ENCODE measurements around the gene TRAK1. TPM values are rescaled to one million over a fixed set of nuclear protein-coding genes. Genes with fewer than 3 reads are reported as not detected.

Gene TRAK1
- total and polyA plus RNA-seq, 10 of the 15 experiments (the other 5 are each of a cell fraction or from before 2014, with no cell fraction given) = 6.6 to 46.2 (median 23.7) TPM

GRCh38 chr3:42166214-42166613, 75.1 kb downstream of the TRAK1 start (continued):
- TF ChIP-seq ZBTB11 (CRISPR knock-in tag; IDR thresholded peaks at IDR 0.05) (no peak), MXI1 (IDR thresholded peaks at IDR 0.05; ENCODE audit: low read depth, low read length) (no peak), STAT1 (conservative IDR thresholded peaks at IDR 0.05) (no peak), ZBED1 (IDR thresholded peaks at IDR 0.05; ENCODE audit: borderline replicate concordance) (no peak)

GRCh38 chr3:42166662-42167300, 75.6 kb downstream of the TRAK1 start:
- DNase-seq (ENCODE audit: low read depth, low spot score) (no peak), ATAC-seq (no peak), FAIRE-seq (no peak)
- Histone ChIP-seq H2AFZ (ENCODE audit: control insufficient read depth, low read depth, low read length) (no peak overlapping the region), H3K4me1 (ENCODE audit: control insufficient read depth, insufficient read depth, low read length) (peaks cover 20% of the 10 kb centered on the region), H3K9me3 (replicated peaks; ENCODE audit: control insufficient read depth, insufficient read depth, low read length) (no peaks in the 10 kb centered on the region), H3K9ac (ENCODE audit: control insufficient read depth, insufficient read depth, low read length) (no peak overlapping the region), H3K4me3 (no peak overlapping the region), H3K79me2 (ENCODE audit: control insufficient read depth, insufficient read depth, low read length) (peaks cover 28% of the 10 kb centered on the region), H4K20me1 (ENCODE audit: control insufficient read depth, insufficient read depth) (no peaks in the 10 kb centered on the region), H3K27me3 (replicated peaks in 1 of 2; ENCODE audit: control insufficient read depth in 2 of 2, insufficient read depth in 2 of 2, low read length in 1 of 2) (no peaks in the 10 kb centered on the region), H3K4me2 (ENCODE audit: control insufficient read depth, insufficient read depth) (no peak overlapping the region), H3K36me3 (ENCODE audit: control insufficient read depth in 2 of 2, insufficient read depth in 2 of 2, low read length in 1 of 2) (no peaks in the 10 kb centered on the region; a peak in 1 of 4 replicates), H3K27ac (ENCODE audit: control insufficient read depth, insufficient read depth) (no peak overlapping the region)
- no TSS peak for BruUV-seq (replicated peaks)
- RAD21 ChIA-PET (ENCODE audit: unreplicated experiment) = no interaction called here
- intact Hi-C loops (cut with micrococcal nuclease; ENCODE audit: unreplicated experiment) = no loop called here
- WGBS (ENCODE audit: insufficient coverage, insufficient replicate concordance, low lambda C conversion rate, missing lambda C conversion rate) = 83% methylated on average over 11 of the region's 11 CpGs
- in situ Hi-C loops (cut with MboI) = no loop called here
- POLR2A ChIA-PET = no interaction called here
- SMC1A ChIA-PET (ENCODE audit: uncharacterized antibody, unreplicated experiment) = interaction anchor here (1.6 kb wide), 1 partner anchor 8 kb away, joined by 3 read pairs; no protein-coding TSS in a partner anchor
- CTCF ChIA-PET = interaction anchor here (5.9 kb wide), 1 partner anchor 24 kb away, joined by 50 read pairs; no protein-coding TSS in a partner anchor
- TF ChIP-seq ZNF274 (IDR thresholded peaks at IDR 0.05; ENCODE audit: insufficient read depth, insufficient read length) (no peak), USF1 (IDR thresholded peaks at IDR 0.05; ENCODE audit: borderline replicate concordance, extremely low read length, insufficient read depth, low read depth, low read length) (no peak), TAF1 (IDR thresholded peaks at IDR 0.05; ENCODE audit: borderline replicate concordance, low read depth, low read length) (no peak), ZNF687 (IDR thresholded peaks at IDR 0.05) (no peak), SIX5 (IDR thresholded peaks at IDR 0.05; ENCODE audit: low read depth, low read length, severe bottlenecking) (no peak), FOS (IDR thresholded peaks at IDR 0.05; ENCODE audit: borderline replicate concordance, extremely low read depth, insufficient read length) (no peak), ATF3 (IDR thresholded peaks at IDR 0.05; ENCODE audit: borderline replicate concordance, extremely low read depth, low read depth, low read length) (no peak), CREB1 (IDR thresholded peaks at IDR 0.05; ENCODE audit: low read depth) (no peak), IKZF1 (conservative IDR thresholded peaks at IDR 0.05) (no peak), NFXL1 (IDR thresholded peaks at IDR 0.05; ENCODE audit: borderline replicate concordance) (no peak)

Data from GM12878 (cell line).